Panc1 (cell line): Measurements from ENCODE around the gene RAB6B. TPM values are rescaled to one million over a fixed set of nuclear protein-coding genes. Genes with fewer than 3 reads are reported as not detected.
"Not testable (repeated sequence)": the region's sequence is repeated elsewhere in the genome, so short reads cannot be mapped to it uniquely, and the experiment has no call there.

Source experiments
- ATAC-seq: fragments of 200-7000 bp; cut with Tn5 transposase; 2 replicates; pipeline ENCODE4 v1.9.1; 2020; ENCODE audit warnings: mild to moderate bottlenecking, moderate library complexity
- BruUV-seq: library from RNA; stranded (reverse); fragments of 400-500 nt; replicated peaks from 2 replicates; lab custom pipeline; 2021; lab: Mats Ljungman, UMichigan
- CTCF ChIA-PET: fragments of 300-600 bp; sonication (Branson Sonifier 250); formaldehyde crosslinking; loops from one replicate; lab custom pipeline; 2022; ENCODE audit warnings: antibody characterized with exemption; lab: Charles Lee
- POLR2A ChIA-PET: fragments of 300-600 bp; sonication (Branson Sonifier 250); formaldehyde crosslinking; loops from one replicate; lab custom pipeline; 2022; ENCODE audit warnings: antibody characterized with exemption; lab: Charles Lee
- DNase-seq: peaks from one replicate; pipeline ENCODE4 v3.0.0-alpha.2; 2010; ENCODE audit warnings: low read depth, low spot score
- H3K27ac ChIP-seq: 2 replicates; pipeline ENCODE4 v1.5.1; 2011; ENCODE audit warnings: mild to moderate bottlenecking, low read length, inconsistent platforms
- H3K27me3 ChIP-seq: fragments of 200-500 bp; sonication (Bioruptor generic); 2 replicates; pipeline ENCODE4 v1.6.0; 2014; ENCODE audit warnings: low read length, inconsistent platforms; ENCODE audit not compliant: control insufficient read depth, insufficient read depth
- H3K36me3 ChIP-seq: fragments of 200-500 bp; sonication (Bioruptor generic); 2 replicates; pipeline ENCODE4 v1.5.1; 2014; ENCODE audit warnings: inconsistent platforms, mild to moderate bottlenecking, low read length, moderate library complexity; ENCODE audit not compliant: control insufficient read depth, insufficient read depth
- H3K4me1 ChIP-seq: 2 replicates; pipeline ENCODE4 v1.5.1; 2011; ENCODE audit warnings: inconsistent platforms, mild to moderate bottlenecking, low read length, moderate library complexity; ENCODE audit not compliant: control insufficient read depth, insufficient read depth
- H3K4me3 ChIP-seq, 2 experiments: 2 replicates each; pipeline ENCODE4 v1.5.1; 2011 to 2012; ENCODE audit warnings: low read depth in 2 of 2, low read length in 2 of 2, mild to moderate bottlenecking in 2 of 2, inconsistent platforms in 1 of 2, moderate library complexity in 1 of 2
- H3K9me3 ChIP-seq: fragments of 200-500 bp; sonication (Bioruptor generic); 2 replicates; pipeline ENCODE4 v1.5.1; 2014; ENCODE audit warnings: low read depth, mild to moderate bottlenecking, inconsistent platforms, low read length, moderate library complexity; ENCODE audit not compliant: control insufficient read depth, insufficient read depth
- POLR2AphosphoS5 ChIP-seq: IDR thresholded peaks from 2 replicates; pipeline ENCODE4 v1.6.1; 2012; ENCODE audit warnings: mild to moderate bottlenecking, low read depth, low read length, moderate library complexity
- SIN3A ChIP-seq: IDR thresholded peaks from 2 replicates; pipeline ENCODE4 v1.6.1; 2012; ENCODE audit warnings: low read depth, mild to moderate bottlenecking, low read length, moderate library complexity, borderline replicate concordance; ENCODE audit not compliant: insufficient read depth
- TCF7L2 ChIP-seq: IDR thresholded peaks from 2 replicates; pipeline ENCODE4 v1.6.1; 2011; ENCODE audit warnings: mild to moderate bottlenecking, low read depth, low read length, inconsistent platforms
- in situ Hi-C: cut with HindIII; loops from 2 replicates; pipeline ENCODE4 v1.10.0; 2016; ENCODE audit warnings: low sequenced_read_pairs, low pct_unique_long_range_greater_than_20kb
- intact Hi-C: fragments of 100-400 bp; cut with micrococcal nuclease; formaldehyde crosslinking; loops from one replicate; pipeline ENCODE4 v1.10.0; 2022; ENCODE audit not compliant: unreplicated experiment
- total RNA-seq: library from RNA; stranded (reverse); gene quantifications from one replicate; pipeline ENCODE4 v1.2.1, GENCODE V29; 2021; ENCODE audit not compliant: unreplicated experiment
- TF ChIP-seq, protein P1 (sequence below): fragments of 450-650 bp; IDR thresholded peaks from 2 replicates; pipeline ENCODE4 v1.5.1; 2017; ENCODE audit warnings: mild to moderate bottlenecking
- TF ChIP-seq, protein P2 (sequence below), 2 experiments: IDR thresholded peaks; 2 replicates each; pipeline ENCODE4 v1.6.1; 2011 to 2012; ENCODE audit warnings: low read depth in 2 of 2, control low read depth in 1 of 2, low read length in 1 of 2, mild to moderate bottlenecking in 1 of 2, moderate library complexity in 1 of 2; ENCODE audit not compliant: insufficient read depth in 1 of 2

RAB6B gene
- total RNA-seq, 1 experiment from 2014 or later: 49.2 TPM

DNA sequence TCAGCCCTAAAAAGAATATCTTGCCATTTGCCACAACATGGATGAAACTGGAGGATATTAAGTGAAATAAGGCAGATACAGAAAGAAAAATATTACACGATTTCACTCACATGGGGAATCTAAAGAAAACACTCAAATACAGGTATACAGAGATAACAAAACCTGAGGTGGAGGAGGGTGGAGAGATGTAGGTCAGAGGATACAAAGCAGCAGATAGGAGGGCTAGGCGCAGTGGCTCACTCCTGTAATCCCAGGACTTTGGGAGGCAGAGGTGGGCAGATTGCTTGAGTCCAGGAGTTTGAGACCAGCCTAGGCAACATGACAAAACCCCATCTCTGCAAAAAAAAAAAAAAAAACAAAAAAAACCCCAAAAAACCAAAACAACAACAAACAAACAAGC lies 113.2 kb downstream of the RAB6B start:
- CTCF ChIA-PET: no interaction called here
- Histone ChIP-seq H3K4me1 (no peaks in the 10 kb centered on the region), H3K36me3 (no peaks in the 10 kb centered on the region), H3K9me3 (no peaks in the 10 kb centered on the region), H3K4me3 (no peak overlapping the region), H3K27me3 (peaks cover 3% of the 10 kb centered on the region), H3K27ac (no peak overlapping the region)
- no peak for TF ChIP-seq POLR2AphosphoS5
- no peak for TF ChIP-seq TCF7L2
- TF ChIP-seq, protein P1, sequence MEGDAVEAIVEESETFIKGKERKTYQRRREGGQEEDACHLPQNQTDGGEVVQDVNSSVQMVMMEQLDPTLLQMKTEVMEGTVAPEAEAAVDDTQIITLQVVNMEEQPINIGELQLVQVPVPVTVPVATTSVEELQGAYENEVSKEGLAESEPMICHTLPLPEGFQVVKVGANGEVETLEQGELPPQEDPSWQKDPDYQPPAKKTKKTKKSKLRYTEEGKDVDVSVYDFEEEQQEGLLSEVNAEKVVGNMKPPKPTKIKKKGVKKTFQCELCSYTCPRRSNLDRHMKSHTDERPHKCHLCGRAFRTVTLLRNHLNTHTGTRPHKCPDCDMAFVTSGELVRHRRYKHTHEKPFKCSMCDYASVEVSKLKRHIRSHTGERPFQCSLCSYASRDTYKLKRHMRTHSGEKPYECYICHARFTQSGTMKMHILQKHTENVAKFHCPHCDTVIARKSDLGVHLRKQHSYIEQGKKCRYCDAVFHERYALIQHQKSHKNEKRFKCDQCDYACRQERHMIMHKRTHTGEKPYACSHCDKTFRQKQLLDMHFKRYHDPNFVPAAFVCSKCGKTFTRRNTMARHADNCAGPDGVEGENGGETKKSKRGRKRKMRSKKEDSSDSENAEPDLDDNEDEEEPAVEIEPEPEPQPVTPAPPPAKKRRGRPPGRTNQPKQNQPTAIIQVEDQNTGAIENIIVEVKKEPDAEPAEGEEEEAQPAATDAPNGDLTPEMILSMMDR: no peak
- TF ChIP-seq SIN3A: no peak
- TF ChIP-seq, protein P2, sequence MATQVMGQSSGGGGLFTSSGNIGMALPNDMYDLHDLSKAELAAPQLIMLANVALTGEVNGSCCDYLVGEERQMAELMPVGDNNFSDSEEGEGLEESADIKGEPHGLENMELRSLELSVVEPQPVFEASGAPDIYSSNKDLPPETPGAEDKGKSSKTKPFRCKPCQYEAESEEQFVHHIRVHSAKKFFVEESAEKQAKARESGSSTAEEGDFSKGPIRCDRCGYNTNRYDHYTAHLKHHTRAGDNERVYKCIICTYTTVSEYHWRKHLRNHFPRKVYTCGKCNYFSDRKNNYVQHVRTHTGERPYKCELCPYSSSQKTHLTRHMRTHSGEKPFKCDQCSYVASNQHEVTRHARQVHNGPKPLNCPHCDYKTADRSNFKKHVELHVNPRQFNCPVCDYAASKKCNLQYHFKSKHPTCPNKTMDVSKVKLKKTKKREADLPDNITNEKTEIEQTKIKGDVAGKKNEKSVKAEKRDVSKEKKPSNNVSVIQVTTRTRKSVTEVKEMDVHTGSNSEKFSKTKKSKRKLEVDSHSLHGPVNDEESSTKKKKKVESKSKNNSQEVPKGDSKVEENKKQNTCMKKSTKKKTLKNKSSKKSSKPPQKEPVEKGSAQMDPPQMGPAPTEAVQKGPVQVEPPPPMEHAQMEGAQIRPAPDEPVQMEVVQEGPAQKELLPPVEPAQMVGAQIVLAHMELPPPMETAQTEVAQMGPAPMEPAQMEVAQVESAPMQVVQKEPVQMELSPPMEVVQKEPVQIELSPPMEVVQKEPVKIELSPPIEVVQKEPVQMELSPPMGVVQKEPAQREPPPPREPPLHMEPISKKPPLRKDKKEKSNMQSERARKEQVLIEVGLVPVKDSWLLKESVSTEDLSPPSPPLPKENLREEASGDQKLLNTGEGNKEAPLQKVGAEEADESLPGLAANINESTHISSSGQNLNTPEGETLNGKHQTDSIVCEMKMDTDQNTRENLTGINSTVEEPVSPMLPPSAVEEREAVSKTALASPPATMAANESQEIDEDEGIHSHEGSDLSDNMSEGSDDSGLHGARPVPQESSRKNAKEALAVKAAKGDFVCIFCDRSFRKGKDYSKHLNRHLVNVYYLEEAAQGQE (IDR thresholded peaks at IDR 0.05; ENCODE audit: insufficient read depth in 1 of 2, low read depth in 2 of 2, low read length in 1 of 2): no peak
- ATAC-seq (no peak), DNase-seq (no peak)
- in situ Hi-C loops (no loop called here), intact Hi-C loops (no loop called here)
- BruUV-seq: no TSS peak
- POLR2A ChIA-PET: no interaction called here

DNA sequence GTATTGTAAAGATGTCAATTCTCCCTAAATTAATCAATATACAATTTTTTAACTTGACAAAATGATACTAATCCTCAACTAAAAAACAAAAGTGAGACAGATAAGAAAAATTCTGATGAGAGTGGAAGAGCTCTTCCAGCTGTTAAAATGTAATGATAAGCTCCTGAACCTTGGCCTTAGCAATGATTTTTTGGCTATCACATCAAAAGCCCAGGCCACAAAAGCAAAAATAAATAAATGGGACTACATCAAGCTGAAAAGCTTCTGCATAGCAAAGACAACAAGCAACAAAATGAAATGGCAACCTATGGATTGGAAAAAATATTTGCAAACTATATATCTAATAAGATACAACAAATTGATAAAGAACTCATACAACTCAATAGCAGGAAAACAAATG lies 114.1 kb downstream of the RAB6B start:
- POLR2A ChIA-PET: no interaction called here
- no peak for ATAC-seq
- Histone ChIP-seq H3K4me1 (no peaks in the 10 kb centered on the region), H3K36me3 (no peaks in the 10 kb centered on the region), H3K27me3 (peaks cover 3% of the 10 kb centered on the region), H3K4me3 (no peak overlapping the region), H3K9me3 (no peaks in the 10 kb centered on the region), H3K27ac (no peak overlapping the region)
- TF ChIP-seq POLR2AphosphoS5: no peak
- no peak for TF ChIP-seq TCF7L2
- no peak for TF ChIP-seq SIN3A
- TF ChIP-seq, protein P2 (IDR thresholded peaks at IDR 0.05; ENCODE audit: insufficient read depth in 1 of 2, low read depth in 2 of 2, low read length in 1 of 2): no peak
- TF ChIP-seq, protein P1: no peak
- no peak for DNase-seq
- in situ Hi-C loops (no loop called here), intact Hi-C loops (no loop called here)
- CTCF ChIA-PET: no interaction called here
- BruUV-seq: no TSS peak

DNA sequence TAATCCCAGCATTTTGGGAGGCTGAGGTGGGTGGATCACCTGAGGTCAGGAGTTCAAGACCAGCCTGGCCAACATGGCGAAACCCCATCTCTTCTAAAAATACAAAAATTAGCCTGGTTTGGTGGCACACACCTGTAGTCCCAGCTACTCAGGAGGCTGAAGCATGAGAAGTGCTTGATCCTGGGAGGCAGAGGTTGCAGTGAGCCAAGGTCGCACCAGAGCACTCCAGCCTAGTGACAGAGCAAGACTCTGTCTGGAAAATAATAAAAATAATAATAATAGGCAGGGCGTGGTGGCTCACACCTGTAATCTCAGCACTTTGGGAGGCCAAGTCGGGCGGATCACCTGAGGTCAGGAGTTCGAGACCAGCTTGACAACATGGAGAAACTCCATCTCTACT lies 114.9 kb downstream of the RAB6B start:
- in situ Hi-C loops, POLR2A ChIA-PET, H3K4me3 ChIP-seq, H3K36me3 ChIP-seq, intact Hi-C loops, DNase-seq, CTCF ChIA-PET, H3K27me3 ChIP-seq, H3K9me3 ChIP-seq, ATAC-seq, H3K4me1 ChIP-seq, H3K27ac ChIP-seq, BruUV-seq: not testable (repeated sequence)
